HG03045 (cell line): ENCODE measurements around the gene MSRB3.

Experiments
- ATAC-seq: cut with Tn5 transposase; IDR thresholded peaks from one replicate; pipeline ENCODE4 v1.9.1; 2021; ENCODE audit warnings: mild to moderate bottlenecking, moderate library complexity; ENCODE audit not compliant: unreplicated experiment

The MSRB3 gene

GRCh38 chr12:65387396-65387795 lies 108.9 kb downstream of the MSRB3 start:
- ATAC-seq = no peak

- ATAC-seq = no peak
These were observed 111.0 kb downstream of the MSRB3 start for GRCh38 chr12:65389436-65389835.

- no peak for ATAC-seq
These were observed 113.2 kb downstream of the MSRB3 start for GRCh38 chr12:65391711-65392110.

GRCh38 chr12:65392491-65392890 lies 114.0 kb downstream of the MSRB3 start:
- ATAC-seq = no peak

- ATAC-seq = no peak
These were observed 124.7 kb downstream of the MSRB3 start for GRCh38 chr12:65403188-65403587.

GRCh38 chr12:65407388-65408149 lies 129.1 kb downstream of the MSRB3 start:
- no peak for ATAC-seq

- ATAC-seq = no peak
These were observed 130.0 kb downstream of the MSRB3 start for GRCh38 chr12:65408441-65408840.

GRCh38 chr12:65409726-65410125 lies 131.2 kb downstream of the MSRB3 start:
- no peak for ATAC-seq

- no peak for ATAC-seq
These were observed 132.7 kb downstream of the MSRB3 start for GRCh38 chr12:65411171-65411570.

GRCh38 chr12:65414526-65414925 lies 136.0 kb downstream of the MSRB3 start:
- no peak for ATAC-seq

GRCh38 chr12:65415826-65416225 lies 137.3 kb downstream of the MSRB3 start:
- ATAC-seq = no peak

- no peak for ATAC-seq
These were observed 141.0 kb downstream of the MSRB3 start for GRCh38 chr12:65419284-65420072.

GRCh38 chr12:65420941-65421340 lies 142.5 kb downstream of the MSRB3 start:
- ATAC-seq = no peak

GRCh38 chr12:65427646-65428045 lies 149.2 kb downstream of the MSRB3 start:
- ATAC-seq = no peak

- ATAC-seq = no peak
These were observed 151.5 kb downstream of the MSRB3 start for GRCh38 chr12:65430006-65430405.

GRCh38 chr12:65430571-65431306 lies 152.3 kb downstream of the MSRB3 start:
- ATAC-seq = no peak

GRCh38 chr12:65432114-65432513 lies 153.6 kb downstream of the MSRB3 start:
- no peak for ATAC-seq

GRCh38 chr12:65432651-65433050 lies 154.2 kb downstream of the MSRB3 start:
- no peak for ATAC-seq

GRCh38 chr12:65434737-65435136 lies 156.3 kb downstream of the MSRB3 start:
- ATAC-seq = no peak

- no peak for ATAC-seq
These were observed 164.6 kb downstream of the MSRB3 start for GRCh38 chr12:65443038-65443437.

- no peak for ATAC-seq
These were observed 166.5 kb downstream of the MSRB3 start for GRCh38 chr12:65444996-65445395.

- ATAC-seq = no peak
These were observed 168.4 kb downstream of the MSRB3 start for GRCh38 chr12:65446901-65447300.
